K562 (cell line): ENCODE data around the gene CKS2. TPM values are rescaled to one million over a fixed set of nuclear protein-coding genes. Genes with fewer than 3 reads are reported as not detected.

ENCODE experiments used
- ATAC-seq: fragments of 200-7000 bp; cut with Tn5 transposase; 3 replicates; pipeline ENCODE4 v1.9.1; 2020; ENCODE audit warnings: moderate library complexity
- BruUV-seq: library from RNA; stranded (reverse); fragments of 400-500 nt; replicated peaks from 2 replicates; lab custom pipeline; 2021; lab: Mats Ljungman, UMichigan
- CTCF ChIA-PET: fragments of 300-600 bp; formaldehyde crosslinking; extraction: SDS; loops from one replicate; lab custom pipeline; 2021; ENCODE audit warnings: low intra/inter-chr PET ratio; lab: Yijun Ruan, JAX
- POLR2A ChIA-PET: fragments of 300-600, 350-650 bp; sonication (Branson Sonifier 250); formaldehyde crosslinking; extraction: SDS; loops from one replicate; lab custom pipeline; 2021; ENCODE audit warnings: antibody characterized with exemption, inconsistent platforms; lab: Yijun Ruan, JAX
- DNase-seq, 4 experiments: peaks; one replicate each; pipeline versions ENCODE4 v3.0.0 to v3.0.0-alpha.2; 2011 to 2018; ENCODE audit warnings: low spot score in 3 of 4, mixed read lengths in 3 of 4; ENCODE audit errors: extremely low read depth in 1 of 4
- FAIRE-seq: peaks from 2 replicates; lab custom pipeline; 2011; peaks lifted over from hg19 to GRCh38; lab: Jason Lieb, UNC
- H2AFZ ChIP-seq: 2 replicates; pipeline ENCODE4 v1.6.0; 2011; ENCODE audit warnings: low read depth, low read length, control low read depth, inconsistent platforms
- H3K27ac ChIP-seq: fragments of 200-600 bp; 3 replicates; pipeline ENCODE4 v1.8.0; 2011; ENCODE audit warnings: low read depth, mild to moderate bottlenecking, control low read depth, inconsistent platforms, low read length, moderate library complexity, mixed read lengths; ENCODE audit errors: extremely low read depth
- H3K27me3 ChIP-seq, 2 experiments: fragments of 300-600 bp in 1 of 2; 2 replicates in 1 of 2; 3 replicates in 1 of 2; pipeline versions ENCODE4 v1.6.0 to v1.8.0; 2011; ENCODE audit warnings: inconsistent platforms in 2 of 2, low read length in 2 of 2, mild to moderate bottlenecking in 1 of 2, mixed read lengths in 1 of 2, moderate library complexity in 1 of 2; ENCODE audit not compliant: control insufficient read depth in 2 of 2, insufficient read depth in 2 of 2
- H3K36me3 ChIP-seq: fragments of 300-600 bp; 3 replicates; pipeline ENCODE4 v1.8.0; 2011; ENCODE audit warnings: mild to moderate bottlenecking, low read length, inconsistent platforms; ENCODE audit not compliant: control insufficient read depth, insufficient read depth
- H3K4me1 ChIP-seq, 2 experiments: fragments of 200-600 bp in 1 of 2; replicated peaks in 1 of 2; 2 replicates in 1 of 2; 3 replicates in 1 of 2; pipeline versions ENCODE4 v1.5.1 to v1.8.0; 2011; ENCODE audit warnings: inconsistent platforms in 2 of 2, low read length in 2 of 2, mild to moderate bottlenecking in 1 of 2, mixed read lengths in 1 of 2, moderate library complexity in 1 of 2; ENCODE audit not compliant: control insufficient read depth in 2 of 2, insufficient read depth in 2 of 2
- H3K4me2 ChIP-seq: 2 replicates; pipeline ENCODE4 v1.6.1; 2011; ENCODE audit warnings: low read length, control low read depth, inconsistent platforms, mixed read lengths; ENCODE audit not compliant: insufficient read depth
- H3K4me3 ChIP-seq: fragments of 200-600 bp; sonication (generic), shearing (Covaris generic); 2 replicates; pipeline ENCODE4 v1.5.1; 2016; ENCODE audit warnings: control low read depth, inconsistent platforms
- H3K79me2 ChIP-seq: fragments of 200-600 bp; 3 replicates; pipeline ENCODE4 v1.8.0; 2011; ENCODE audit warnings: low read length, inconsistent platforms; ENCODE audit not compliant: control insufficient read depth, insufficient read depth
- H3K9ac ChIP-seq, 2 experiments: 2 replicates each; pipeline versions ENCODE4 v1.6.0 to v1.6.1; 2011; ENCODE audit warnings: low read depth in 2 of 2, low read length in 2 of 2, control low read depth in 1 of 2, inconsistent platforms in 1 of 2, mild to moderate bottlenecking in 1 of 2, mixed read lengths in 1 of 2; ENCODE audit not compliant: insufficient read depth in 1 of 2
- H3K9me1 ChIP-seq: one replicate; pipeline ENCODE4 v1.6.0; 2011; ENCODE audit warnings: inconsistent platforms, mild to moderate bottlenecking, low read length, moderate library complexity; ENCODE audit not compliant: control insufficient read depth, insufficient read depth
- H3K9me3 ChIP-seq: replicated peaks from 2 replicates; pipeline ENCODE4 v1.5.1; 2011; ENCODE audit warnings: low read depth, low read length, inconsistent platforms; ENCODE audit not compliant: control insufficient read depth, insufficient read depth
- H4K20me1 ChIP-seq: replicated peaks from 2 replicates; pipeline ENCODE4 v1.6.1; 2011; ENCODE audit warnings: low read length, inconsistent platforms, mixed read lengths; ENCODE audit not compliant: control insufficient read depth, insufficient read depth
- ADNP ChIP-seq: fragments of 200-800 bp; sonication (Bioruptor generic); IDR thresholded peaks from 2 replicates; pipeline ENCODE4 v1.6.1; 2016; ENCODE audit warnings: missing genetic modification characterization, missing compliant biosample characterization
- CHCHD3 ChIP-seq: fragments of 250-450 bp; sonication (Bioruptor Pico); IDR thresholded peaks from 2 replicates; pipeline ENCODE4 v2.1.2; 2022; ENCODE audit warnings: mild to moderate bottlenecking
- CTCFL ChIP-seq: IDR thresholded peaks from 2 replicates; pipeline ENCODE4 v1.6.1; 2011; ENCODE audit warnings: borderline replicate concordance, low read depth, mild to moderate bottlenecking, moderate library complexity, low read length; ENCODE audit not compliant: insufficient read depth, poor library complexity, severe bottlenecking
- EZH2 ChIP-seq: IDR thresholded peaks from 2 replicates; pipeline ENCODE4 v1.6.1; 2012; ENCODE audit warnings: low read depth, mild to moderate bottlenecking, inconsistent platforms, low read length, borderline replicate concordance
- FOXM1 ChIP-seq, 2 experiments: fragments of 450-650 bp in 1 of 2; sonication (generic) in 1 of 2; formaldehyde crosslinking in 1 of 2; IDR thresholded peaks; 2 replicates each; pipeline versions ENCODE4 v1.6.1 to v1.9.0; 2017 to 2022; ENCODE audit warnings: low read depth in 2 of 2, mild to moderate bottlenecking in 2 of 2, missing genetic modification reagents in 1 of 2, moderate library complexity in 1 of 2
- GTF2F1 ChIP-seq: IDR thresholded peaks from 2 replicates; pipeline ENCODE4 v1.6.1; 2011; ENCODE audit warnings: low read depth, low read length, improper control_type of control experiment
- MLX ChIP-seq, 2 experiments: fragments of 450-650 bp in 1 of 2; sonication (generic) in 1 of 2; formaldehyde crosslinking; conservative IDR thresholded peaks; 2 replicates each; pipeline versions ENCODE4 v1.4.0 to v1.8.1; 2020 to 2022; ENCODE audit warnings: mild to moderate bottlenecking in 1 of 2, missing genetic modification reagents in 1 of 2
- NR1H2 ChIP-seq: sonication (generic); formaldehyde crosslinking; IDR thresholded peaks from 2 replicates; pipeline ENCODE4 v1.4.0; 2020; ENCODE audit warnings: mild to moderate bottlenecking, missing genetic modification reagents
- RBM39 ChIP-seq: fragments of 200-400 bp; formaldehyde crosslinking; optimal IDR thresholded peaks from 2 replicates; pipeline ENCODE3; 2018; ENCODE audit warnings: low read depth, low read length
- RREB1 ChIP-seq: fragments of 250-450 bp; sonication (Bioruptor Pico); IDR thresholded peaks from 2 replicates; pipeline ENCODE4 v1.4.0; 2020
- TEAD4 ChIP-seq, 2 experiments: sonication (generic) in 1 of 2; formaldehyde crosslinking in 1 of 2; IDR thresholded peaks; 2 replicates each; pipeline versions ENCODE4 v1.6.1 to v1.8.0; 2012 to 2022; ENCODE audit warnings: borderline replicate concordance in 1 of 2, inconsistent platforms in 1 of 2, low read length in 1 of 2, mild to moderate bottlenecking in 1 of 2, missing genetic modification reagents in 1 of 2
- ZNF146 ChIP-seq: IDR thresholded peaks from one replicate; pipeline ENCODE4 v1.6.1; 2018; ENCODE audit warnings: missing compliant biosample characterization; ENCODE audit not compliant: unreplicated experiment
- WGBS: fragments of 100-300 bp; shearing (Covaris generic); methylation state at CpG from one replicate; pipeline ENCODE4 v1.1.6; 2016; ENCODE audit warnings: low coverage, mixed read lengths; ENCODE audit not compliant: insufficient coverage; ENCODE audit errors: missing lambda C conversion rate; 5-methylcytosine and 5-hydroxymethylcytosine counted together
- in situ Hi-C: fragments of 300-500 bp; cut with MboI; formaldehyde crosslinking; loops from 4 replicates; pipeline ENCODE4 v1.15.0; 2018; ENCODE audit warnings: inconsistent platforms, mixed read lengths
- intact Hi-C: fragments of 100-400 bp; cut with micrococcal nuclease; formaldehyde crosslinking; loops from 2 replicates; pipeline ENCODE4 v1.14.2; 2022
- polyA plus RNA-seq, 8 experiments: library from polyadenylated mRNA; depleted of rRNA in 4 of 8; stranded (reverse) in 5 of 8; unstranded in 3 of 8; fragments of >200 nt; fragmentation: Nextera tagmentation in 2 of 8; fragmentation: Illumina TruSeq in 1 of 8; extraction: Ambion mirVana in 2 of 8; extraction: Trizol in 1 of 8; gene quantifications; 2 replicates each; pipeline versions ENCODE4 v1.2.1 to v1.2.3, GENCODE V29; 2011 to 2014; ENCODE audit warnings: inconsistent platforms in 1 of 8, missing spikeins in 1 of 8
- total RNA-seq, 7 experiments: library from RNA; depleted of rRNA in 6 of 7; stranded (reverse); fragments of >200 nt in 6 of 7; fragmentation: Illumina TruSeq in 2 of 7; extraction: Trizol in 2 of 7; gene quantifications; 2 replicates each; pipeline versions ENCODE4 v1.2.1 to v1.2.3, GENCODE V29; 2011 to 2021; ENCODE audit warnings: low replicate concordance in 1 of 7

The CKS2 gene
- total and polyA plus RNA-seq, 9 of the 15 experiments (the other 6 are each of a cell fraction or from before 2014, with no cell fraction given), result 123 to 941 (median 321) TPM

- ChIA-PET CTCF (no interaction called here), POLR2A (no interaction called here)
- Histone ChIP-seq H3K9ac (no peak overlapping the region), H3K9me1 (no peaks in the 10 kb centered on the region), H3K27me3 (no peaks in the 10 kb centered on the region), H3K36me3 (no peaks in the 10 kb centered on the region), H3K4me2 (no peak overlapping the region), H3K4me1 (peaks cover 0 to 7% of the 10 kb centered on the region in 2 experiments; a peak in 1 of 5 replicates), H4K20me1 (no peaks in the 10 kb centered on the region; the same call in 1 of the 2 replicates), H2AFZ (no peak overlapping the region), H3K4me3 (no peak overlapping the region), H3K27ac (no peak overlapping the region), H3K79me2 (no peaks in the 10 kb centered on the region), H3K9me3 (no peaks in the 10 kb centered on the region)
- in situ Hi-C loops, result no loop called here
- FAIRE-seq, result no peak
- ATAC-seq, result no peak
- WGBS, result 4% methylated on average over 7 of the region's 7 CpGs
- DNase-seq, result no peak
- intact Hi-C loops, result no loop called here
- BruUV-seq, result no TSS peak
- TF ChIP-seq CHCHD3 (CRISPR knock-in tag), result no peak
- TF ChIP-seq CTCFL, result no peak
- TF ChIP-seq FOXM1 (IDR thresholded peaks at IDR 0.05; ENCODE audit: low read depth), result no peak
- no peak for TF ChIP-seq FOXM1 (CRISPR knock-in tag; IDR thresholded peaks at IDR 0.05; ENCODE audit: low read depth)
- TF ChIP-seq ADNP (tag), result no peak
- no peak for TF ChIP-seq ZNF146
- no peak for TF ChIP-seq EZH2
- no peak for TF ChIP-seq GTF2F1
- TF ChIP-seq RBM39, result no peak
- TF ChIP-seq NR1H2, result no peak
- TF ChIP-seq RREB1 (CRISPR knock-in tag), result no peak
- TF ChIP-seq MLX (CRISPR knock-in tag; conservative IDR thresholded peaks at IDR 0.05), result no peak
- no peak for TF ChIP-seq TEAD4 (IDR thresholded peaks at IDR 0.05; ENCODE audit: low read length)
- no peak for TF ChIP-seq TEAD4 (CRISPR knock-in tag; IDR thresholded peaks at IDR 0.05; ENCODE audit: borderline replicate concordance)
Measured at GRCh38 chr9:89284076-89284475, 26.9 kb upstream of the CKS2 start.
